AG04449 (cell line): ENCODE data around the gene DGKZ.

Source experiments
- CTCF ChIA-PET: fragments of 350-600 bp; formaldehyde crosslinking; extraction: SDS; loops from one replicate; lab custom pipeline; 2021; ENCODE audit warnings: antibody characterized with exemption; lab: Yijun Ruan, JAX
- POLR2A ChIA-PET: fragments of 400-600, 350-600 bp; formaldehyde crosslinking; extraction: SDS; loops from one replicate; lab custom pipeline; 2020; ENCODE audit warnings: antibody characterized with exemption, inconsistent platforms; lab: Yijun Ruan, JAX
- DNase-seq: peaks from one replicate; pipeline ENCODE4 v3.0.0-alpha.2; 2010; ENCODE audit warnings: low read depth, low spot score
- H3K4me3 ChIP-seq: 2 replicates; pipeline ENCODE4 v1.5.1; 2011; ENCODE audit warnings: low read depth, mild to moderate bottlenecking, control low read depth, low read length
- TF ChIP-seq, protein P1 (sequence below): IDR thresholded peaks from one replicate; pipeline ENCODE4 v1.5.1; 2011; ENCODE audit warnings: mild to moderate bottlenecking, moderate library complexity, low read length, control low read depth, inconsistent platforms; ENCODE audit not compliant: insufficient read depth; ENCODE audit errors: missing control alignments

Gene DGKZ

DNA sequence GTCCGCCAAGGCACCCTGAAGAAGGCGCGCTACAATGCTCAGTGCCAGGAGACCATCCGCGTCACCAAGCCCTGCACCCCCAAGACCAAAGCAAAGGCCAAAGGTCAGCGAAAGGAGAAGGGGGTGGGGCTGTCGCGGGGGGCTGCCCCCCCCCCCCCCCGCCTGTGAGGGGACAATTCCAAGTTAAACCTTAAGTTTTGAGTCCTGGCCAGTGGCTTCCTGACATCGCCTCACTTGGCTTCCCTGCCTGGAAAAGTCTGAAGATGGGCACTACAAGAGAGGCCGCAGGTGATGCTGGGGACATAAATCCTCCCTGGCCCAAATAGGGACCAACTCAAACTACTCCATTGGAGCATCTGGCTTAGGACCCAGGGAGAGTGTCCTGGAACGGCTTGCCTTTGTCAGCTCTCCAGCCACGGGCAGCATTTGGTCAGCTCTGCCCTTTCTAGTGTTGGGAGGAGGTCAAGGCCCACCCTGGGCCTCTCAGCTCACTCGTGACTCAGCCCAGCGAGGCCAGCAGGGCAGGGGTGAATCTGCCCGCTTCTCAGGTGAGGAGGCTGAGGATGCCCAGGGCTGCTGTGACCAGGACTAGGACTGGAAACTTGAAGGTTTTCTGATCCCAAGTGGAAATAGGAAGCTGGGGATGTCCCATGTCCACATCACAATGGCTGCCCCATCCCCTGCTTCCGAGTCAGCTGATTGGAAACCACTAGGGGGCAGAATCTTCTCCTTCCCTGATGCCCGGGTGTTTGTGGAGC is 35.6 kb downstream of the DGKZ start:
- ChIA-PET POLR2A (no interaction called here), CTCF (interaction anchor here (0.6 to 2.4 kb wide), 28 partner anchors 9 to 433 kb away, joined by 3 to 32 read pairs (median 4); partner anchors contain the start of gene CHRM4)
- TF ChIP-seq, protein P1, sequence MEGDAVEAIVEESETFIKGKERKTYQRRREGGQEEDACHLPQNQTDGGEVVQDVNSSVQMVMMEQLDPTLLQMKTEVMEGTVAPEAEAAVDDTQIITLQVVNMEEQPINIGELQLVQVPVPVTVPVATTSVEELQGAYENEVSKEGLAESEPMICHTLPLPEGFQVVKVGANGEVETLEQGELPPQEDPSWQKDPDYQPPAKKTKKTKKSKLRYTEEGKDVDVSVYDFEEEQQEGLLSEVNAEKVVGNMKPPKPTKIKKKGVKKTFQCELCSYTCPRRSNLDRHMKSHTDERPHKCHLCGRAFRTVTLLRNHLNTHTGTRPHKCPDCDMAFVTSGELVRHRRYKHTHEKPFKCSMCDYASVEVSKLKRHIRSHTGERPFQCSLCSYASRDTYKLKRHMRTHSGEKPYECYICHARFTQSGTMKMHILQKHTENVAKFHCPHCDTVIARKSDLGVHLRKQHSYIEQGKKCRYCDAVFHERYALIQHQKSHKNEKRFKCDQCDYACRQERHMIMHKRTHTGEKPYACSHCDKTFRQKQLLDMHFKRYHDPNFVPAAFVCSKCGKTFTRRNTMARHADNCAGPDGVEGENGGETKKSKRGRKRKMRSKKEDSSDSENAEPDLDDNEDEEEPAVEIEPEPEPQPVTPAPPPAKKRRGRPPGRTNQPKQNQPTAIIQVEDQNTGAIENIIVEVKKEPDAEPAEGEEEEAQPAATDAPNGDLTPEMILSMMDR = peak; percentile 65
- peak overlapping the region; percentile 64 for H3K4me3 ChIP-seq
- no peak for DNase-seq

DNA sequence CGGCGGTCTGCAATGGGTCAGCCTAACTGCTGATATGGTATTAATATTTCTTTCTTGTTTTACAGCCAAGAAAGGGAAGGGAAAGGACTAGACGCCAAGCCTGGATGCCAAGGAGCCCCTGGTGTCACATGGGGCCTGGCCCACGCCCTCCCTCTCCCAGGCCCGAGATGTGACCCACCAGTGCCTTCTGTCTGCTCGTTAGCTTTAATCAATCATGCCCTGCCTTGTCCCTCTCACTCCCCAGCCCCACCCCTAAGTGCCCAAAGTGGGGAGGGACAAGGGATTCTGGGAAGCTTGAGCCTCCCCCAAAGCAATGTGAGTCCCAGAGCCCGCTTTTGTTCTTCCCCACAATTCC is 36.1 kb downstream of the DGKZ start:
- no peak for DNase-seq
- H3K4me3 ChIP-seq = no peak overlapping the region
- ChIA-PET CTCF (interaction anchor here (0.6 to 2.4 kb wide), 29 partner anchors 9 to 433 kb away, joined by 3 to 32 read pairs (median 4); partner anchors contain the start of gene CHRM4), POLR2A (no interaction called here)
- TF ChIP-seq, protein P1 = no peak

DNA sequence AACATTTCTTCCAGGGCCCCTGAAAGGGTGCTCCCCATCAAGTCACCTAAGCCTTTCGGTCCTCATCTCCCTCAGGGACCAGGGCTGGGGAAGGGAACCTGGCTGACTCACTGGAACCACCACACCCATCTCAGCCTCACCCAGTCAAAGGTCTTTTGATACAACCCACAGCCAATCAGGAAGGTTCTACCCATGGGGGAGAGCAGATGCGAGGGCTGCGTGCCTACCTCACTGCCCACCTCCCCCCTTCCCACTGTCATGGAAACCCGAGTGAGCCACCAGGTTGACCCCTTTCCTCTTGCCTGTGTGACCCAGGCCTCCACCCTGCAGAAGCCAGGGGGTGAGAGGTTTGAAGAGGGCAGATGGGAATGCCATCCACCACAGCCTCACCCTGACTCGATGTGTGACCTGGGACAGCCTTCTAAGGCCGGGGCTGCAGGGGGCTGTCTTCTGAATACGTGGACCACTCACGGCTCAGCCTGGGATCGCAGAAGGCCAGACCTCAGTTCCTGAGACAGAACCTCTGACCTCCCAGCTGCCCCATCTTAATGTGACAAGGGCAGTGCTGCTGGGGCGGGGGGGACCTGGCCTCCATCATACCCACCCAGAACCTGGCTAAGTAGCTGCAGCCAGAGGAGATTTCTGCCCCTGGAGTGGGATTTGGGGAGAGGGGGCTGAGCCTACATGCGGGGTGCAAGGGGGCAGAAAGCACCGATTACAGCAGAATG is 36.9 kb downstream of the DGKZ start:
- ChIA-PET CTCF (interaction anchor here (0.6 to 2.4 kb wide), 21 partner anchors 8 to 432 kb away, joined by 3 to 32 read pairs (median 5); partner anchors contain the start of gene CHRM4), POLR2A (no interaction called here)
- no peak for DNase-seq
- TF ChIP-seq, protein P1 = no peak
- H3K4me3 ChIP-seq = no peak overlapping the region

DNA sequence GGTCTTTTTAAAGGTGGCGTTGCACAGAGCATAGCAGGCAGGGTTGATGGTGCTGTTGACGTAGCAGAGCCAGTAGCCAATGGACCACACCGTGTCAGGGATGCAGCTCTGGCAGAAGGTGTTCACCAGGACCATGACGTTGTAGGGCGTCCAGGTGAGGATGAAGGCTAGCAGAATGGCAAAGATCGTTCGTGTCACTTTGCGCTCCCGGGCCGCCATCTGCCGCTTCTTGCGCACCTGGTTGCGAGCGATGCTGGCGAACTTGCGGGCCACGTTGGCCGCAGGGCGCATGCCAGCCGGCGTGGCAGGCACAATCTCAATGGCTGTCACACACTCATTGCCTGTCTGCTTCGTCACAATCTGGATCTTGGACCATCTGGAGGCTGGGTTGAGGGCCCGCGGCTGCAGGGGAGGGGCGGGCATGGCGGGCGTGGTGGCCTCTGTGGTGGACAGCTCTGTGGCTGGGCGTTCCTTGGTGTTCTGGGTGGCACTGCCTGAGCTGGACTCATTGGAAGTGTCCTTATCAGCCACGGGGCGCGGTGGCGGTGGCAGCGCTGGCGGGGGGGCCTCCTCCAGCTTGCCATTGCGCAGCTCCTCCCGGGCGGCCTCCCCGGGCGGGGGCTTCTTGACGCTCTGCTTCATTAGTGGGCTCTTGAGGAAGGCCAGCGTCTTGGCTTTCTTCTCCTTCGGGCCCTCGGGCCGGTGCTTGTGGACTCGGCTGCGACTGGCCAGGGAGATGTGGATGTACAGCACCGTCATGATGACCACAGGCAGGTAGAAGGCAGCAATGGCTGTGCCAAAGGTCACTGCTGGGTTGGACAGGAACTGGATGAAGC is 38.1 kb downstream of the DGKZ start:
- no peak for DNase-seq
- H3K4me3 ChIP-seq = no peak overlapping the region
- ChIA-PET CTCF (interaction anchor here (1.6 to 5.2 kb wide), 2 partner anchors 16 to 150 kb away, joined by 5 to 62 read pairs; no protein-coding TSS in a partner anchor), POLR2A (no interaction called here)
- TF ChIP-seq, protein P1 = no peak

DNA sequence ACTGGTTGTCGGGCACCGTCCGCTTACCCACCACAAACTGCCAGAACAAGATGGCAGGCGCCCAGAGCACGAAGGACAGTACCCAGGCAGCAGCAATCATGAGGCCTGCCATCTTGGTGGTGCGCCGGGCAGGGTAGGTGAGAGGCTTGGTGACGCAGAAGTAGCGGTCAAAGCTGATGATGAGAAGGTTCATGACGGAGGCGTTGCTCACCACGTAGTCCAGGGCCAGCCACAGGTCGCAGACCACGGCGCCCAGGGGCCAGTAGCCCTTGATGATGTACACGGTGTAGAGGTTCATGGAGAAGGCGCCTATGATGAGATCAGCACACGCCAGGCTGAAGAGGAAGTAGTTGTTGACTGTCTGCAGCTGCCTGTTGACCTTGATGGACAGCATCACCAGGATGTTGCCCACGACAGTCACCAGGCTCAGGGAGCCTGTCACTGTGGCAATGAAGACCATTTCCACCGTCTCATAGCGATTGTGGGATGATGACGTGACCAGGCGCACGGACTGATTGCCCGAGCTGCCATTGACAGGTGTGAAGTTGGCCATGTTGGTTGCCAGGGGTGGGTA is 38.8 kb downstream of the DGKZ start:
- TF ChIP-seq, protein P1 = no peak
- no peak for DNase-seq
- ChIA-PET CTCF (interaction anchor here (1.6 to 7.5 kb wide), 6 partner anchors 17 to 233 kb away, joined by 5 to 103 read pairs (median 46); partner anchors contain the start of genes ATG13 and HARBI1), POLR2A (no interaction called here)
- no peak overlapping the region for H3K4me3 ChIP-seq
